ENCODE data around the gene CYP3A7.
"Not testable (repeated sequence)": the region's sequence is repeated elsewhere in the genome, so short reads cannot be mapped to it uniquely, and the experiment has no call there.

Gene CYP3A7

GRCh38 chr7:99740573-99741440 lies 5.8 kb upstream of the CYP3A7 start:
- DNase-seq = peak; percentile 18

GRCh38 chr7:99739699-99740572 lies 4.9 kb upstream of the CYP3A7 start:
- no peak for DNase-seq

DNA sequence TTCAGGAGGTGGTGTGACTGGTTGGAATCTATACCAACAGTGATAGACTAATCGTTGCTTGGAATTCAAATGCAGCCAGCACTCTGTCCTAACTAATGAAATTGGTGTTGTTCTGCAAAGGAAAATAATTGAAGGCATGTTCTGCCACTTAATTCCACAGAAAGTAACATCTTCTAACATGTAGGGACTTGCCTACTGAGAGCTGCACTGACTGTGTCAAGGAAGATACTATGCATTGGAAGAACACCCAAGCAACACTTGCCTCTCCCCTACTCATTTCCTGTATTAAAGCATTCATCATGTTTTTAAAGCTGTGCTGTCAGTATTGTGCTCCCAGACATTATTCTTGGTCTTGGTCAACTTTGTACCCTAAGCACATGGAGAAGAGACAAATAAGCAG lies 2.7 kb upstream of the CYP3A7 start:
- DNase-seq = no peak

- not testable (repeated sequence) for DNase-seq
These were observed 1.7 kb upstream of the CYP3A7 start for GRCh38 chr7:99736667-99737066.

GRCh38 chr7:99733448-99733847 lies 1.5 kb downstream of the CYP3A7 start:
- DNase-seq = peak; percentile 5

DNA sequence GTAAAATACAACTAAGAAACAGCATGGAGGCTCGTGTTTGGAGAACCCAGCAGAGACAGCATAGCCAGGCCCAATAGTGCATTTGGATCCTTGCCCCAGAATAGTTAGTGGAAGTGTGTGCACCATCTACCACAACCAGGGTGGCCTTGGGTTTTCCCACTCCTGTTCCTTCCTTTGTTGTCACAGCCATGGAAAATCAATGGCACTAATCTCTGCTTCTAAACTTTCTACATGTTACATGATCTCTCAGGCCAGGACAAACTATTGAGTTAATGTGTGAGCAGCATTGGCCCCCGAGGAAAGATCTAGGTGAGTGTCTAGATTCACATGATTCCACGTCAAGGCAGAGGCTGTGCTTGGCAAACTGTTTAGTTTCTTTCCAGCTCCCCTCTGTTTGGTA lies 2.0 kb downstream of the CYP3A7 start:
- no peak for DNase-seq

- peak; percentile 6 for DNase-seq
These were observed 3.2 kb downstream of the CYP3A7 start for GRCh38 chr7:99731638-99732374.

DNA sequence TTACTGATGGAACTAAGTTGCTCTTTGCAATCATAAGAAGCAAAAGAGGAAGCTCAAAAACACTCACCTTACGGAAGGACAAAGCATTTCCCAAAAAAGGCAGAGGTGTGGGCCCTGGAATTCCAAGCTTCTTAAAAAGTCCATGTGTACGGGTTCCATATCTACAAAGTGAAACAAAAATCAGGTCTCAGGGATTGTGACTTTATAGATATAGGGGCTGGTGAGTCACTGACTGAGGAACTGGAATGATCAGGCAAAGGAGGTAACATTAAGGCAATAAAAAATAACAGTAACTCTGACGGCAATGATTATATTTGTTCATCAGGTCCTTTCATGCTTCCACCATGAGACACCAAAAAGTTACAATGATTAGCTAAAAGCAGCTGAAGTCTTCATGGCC lies 4.0 kb downstream of the CYP3A7 start:
- DNase-seq = no peak

DNA sequence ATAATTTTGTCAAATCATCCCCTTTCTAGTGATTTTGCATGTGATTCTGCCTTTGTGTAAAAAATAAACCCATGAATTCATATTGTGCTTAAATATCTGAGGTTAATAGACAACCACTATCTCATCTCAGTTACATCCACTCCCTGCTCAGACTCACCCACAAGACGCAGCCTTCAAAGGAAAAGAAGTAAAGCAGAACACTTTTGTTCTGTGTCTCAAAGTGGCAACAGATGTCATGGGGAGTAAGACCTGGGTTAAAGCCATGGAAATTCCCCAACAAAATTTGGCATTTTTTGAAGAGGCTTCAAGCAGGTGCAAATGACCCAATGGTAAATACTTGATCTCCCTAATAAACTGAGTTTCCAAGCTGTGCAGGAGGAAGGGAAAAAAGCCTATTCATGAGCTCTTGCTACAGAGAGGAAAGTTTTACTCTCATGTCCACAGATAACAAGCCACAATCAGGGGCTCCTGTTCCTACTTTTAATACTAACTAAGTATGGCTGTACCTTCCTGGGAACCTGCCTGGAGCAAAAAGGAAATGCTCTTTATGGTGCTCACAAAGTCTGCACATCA lies 4.7 kb downstream of the CYP3A7 start:
- no peak for DNase-seq

GRCh38 chr7:99729486-99730237 lies 5.3 kb downstream of the CYP3A7 start:
- DNase-seq = no peak

- DNase-seq = no peak
These were observed 6.4 kb downstream of the CYP3A7 start for GRCh38 chr7:99728615-99729014.

DNA sequence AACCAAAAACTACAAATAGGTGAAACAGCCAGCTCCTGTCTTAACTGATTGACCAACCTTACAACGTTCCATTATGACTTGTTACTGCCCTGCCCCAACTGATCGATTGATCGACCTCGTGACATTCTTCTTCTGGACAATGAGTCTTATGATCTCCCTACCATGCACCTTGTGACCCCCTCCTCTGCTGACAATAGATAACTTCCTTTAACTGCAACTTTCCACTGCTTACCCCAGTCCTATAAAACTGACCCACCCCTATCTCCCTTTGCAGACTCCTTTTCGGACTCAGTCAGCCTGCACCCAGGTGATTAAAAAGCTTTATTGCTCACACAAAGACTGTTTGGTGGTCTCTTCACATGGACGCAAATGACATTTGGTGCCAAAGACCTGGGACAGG lies 11.8 kb downstream of the CYP3A7 start:
- not testable (repeated sequence) for DNase-seq

DNA sequence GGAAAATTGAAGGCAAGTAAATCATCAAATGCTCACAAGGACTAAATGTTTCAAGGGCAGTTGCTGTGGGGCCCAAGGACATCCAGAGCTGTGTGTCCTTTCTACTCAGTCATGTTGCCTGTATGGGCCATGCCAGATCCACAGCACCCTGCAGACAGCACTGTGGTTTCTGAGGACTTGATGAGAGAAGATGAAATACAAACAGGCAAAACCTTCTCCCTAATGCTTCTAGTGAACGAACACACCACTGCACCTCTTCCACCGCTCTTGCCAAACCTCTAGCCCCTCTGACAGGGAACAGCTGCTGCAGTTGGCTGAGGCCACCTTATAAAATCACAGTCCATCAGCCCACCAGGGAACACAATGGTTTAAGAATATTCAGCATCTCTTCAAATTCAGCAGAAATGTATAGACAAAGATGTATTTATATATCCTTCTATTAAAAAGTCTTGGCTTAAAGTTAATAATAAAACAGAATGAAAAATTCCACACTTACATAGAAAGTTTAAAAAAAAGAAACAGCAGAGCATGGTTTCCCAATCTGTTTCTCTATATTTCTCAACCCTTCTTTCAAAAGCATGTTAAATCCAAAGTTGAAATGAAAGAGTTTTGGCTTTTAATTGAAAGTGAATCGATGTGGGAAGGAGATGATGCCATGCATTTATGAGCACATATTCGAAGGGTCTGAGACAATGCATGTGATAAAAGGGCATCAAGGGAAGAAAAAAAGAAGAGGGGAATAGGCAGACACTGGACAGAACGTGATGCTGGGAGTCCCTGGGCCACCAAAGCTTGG lies 14.0 kb downstream of the CYP3A7 start:
- DNase-seq = no peak

DNA sequence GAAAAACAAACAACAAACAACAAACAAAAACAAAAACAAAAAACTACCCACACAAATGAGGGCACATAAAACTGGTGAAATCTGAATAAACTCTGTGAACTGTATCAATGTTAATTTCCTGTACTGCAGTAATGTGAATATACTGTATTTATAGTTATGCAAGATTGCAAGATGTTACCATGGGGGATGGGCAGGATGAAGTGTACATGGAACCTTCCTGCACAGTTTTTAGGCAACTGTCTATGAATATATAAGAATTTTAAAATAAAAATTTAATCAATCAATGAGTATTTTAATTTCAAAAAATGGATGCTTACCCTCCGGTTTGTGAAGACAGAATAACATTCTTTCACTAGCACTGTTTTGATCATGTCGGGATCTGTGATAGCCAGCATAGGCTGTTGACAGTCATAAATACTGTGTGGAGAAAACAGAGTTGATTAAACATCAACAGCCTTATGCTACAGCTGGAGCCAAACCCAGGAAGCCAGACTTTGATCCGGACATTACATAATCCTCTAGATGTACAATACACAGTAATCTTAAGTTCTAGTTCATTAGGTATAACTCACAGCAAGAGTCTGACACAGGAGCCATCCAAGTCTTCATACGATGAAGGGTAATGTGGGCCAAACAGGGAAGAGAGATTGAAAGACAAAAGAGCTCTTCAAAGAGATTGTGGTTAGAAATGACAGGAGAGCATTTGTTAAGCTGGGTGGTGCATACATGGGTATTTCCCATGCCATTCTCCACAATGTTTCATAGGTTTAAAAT lies 14.8 kb downstream of the CYP3A7 start:
- no peak for DNase-seq

DNA sequence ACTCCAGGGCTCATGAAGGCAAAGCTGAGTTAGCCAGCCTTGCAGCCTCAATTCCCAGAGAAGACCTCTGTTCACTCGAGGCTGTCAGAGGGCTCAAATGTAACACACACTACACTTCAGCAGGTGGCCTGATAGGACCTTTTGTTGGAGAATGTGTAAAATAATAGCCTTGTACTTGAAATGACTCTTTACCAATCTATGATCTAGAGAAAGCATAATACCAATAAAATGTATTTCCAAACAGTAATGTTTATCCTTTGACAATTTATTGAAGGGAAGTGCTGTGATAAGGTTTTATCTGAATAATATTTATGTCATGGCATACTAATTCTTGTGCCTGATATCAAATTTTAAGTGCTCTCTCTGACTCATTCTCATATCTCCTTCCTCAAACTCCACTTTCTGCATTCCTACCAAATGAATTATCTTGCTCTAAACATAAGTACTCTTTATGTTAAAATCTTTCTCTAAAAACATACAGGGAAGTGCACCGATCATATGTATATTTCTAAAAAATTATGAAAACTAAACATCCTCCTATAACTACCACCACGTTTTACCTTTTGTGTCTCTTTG lies 20.9 kb downstream of the CYP3A7 start:
- DNase-seq = no peak

GRCh38 chr7:99709838-99710578 lies 25.0 kb downstream of the CYP3A7 start:
- no peak for DNase-seq

DNA sequence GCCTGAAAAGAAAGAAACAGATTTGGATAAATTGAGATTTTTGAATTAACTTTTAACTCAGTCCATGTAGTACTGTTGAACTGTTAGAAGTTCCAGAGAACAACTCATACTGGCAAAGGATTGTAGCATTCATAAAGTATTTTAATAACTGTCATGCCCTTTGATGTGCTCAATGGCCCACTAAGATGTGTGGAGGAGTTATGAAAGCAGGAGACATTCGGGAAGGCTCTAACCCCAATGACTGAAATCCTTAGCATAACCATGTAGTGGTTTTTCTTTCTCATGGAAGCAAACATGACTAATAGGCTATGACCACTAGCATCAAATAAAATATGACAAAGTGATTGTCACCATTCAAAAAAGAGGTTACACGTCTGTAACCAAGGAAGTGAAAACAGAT lies 25.7 kb downstream of the CYP3A7 start:
- DNase-seq = no peak

DNA sequence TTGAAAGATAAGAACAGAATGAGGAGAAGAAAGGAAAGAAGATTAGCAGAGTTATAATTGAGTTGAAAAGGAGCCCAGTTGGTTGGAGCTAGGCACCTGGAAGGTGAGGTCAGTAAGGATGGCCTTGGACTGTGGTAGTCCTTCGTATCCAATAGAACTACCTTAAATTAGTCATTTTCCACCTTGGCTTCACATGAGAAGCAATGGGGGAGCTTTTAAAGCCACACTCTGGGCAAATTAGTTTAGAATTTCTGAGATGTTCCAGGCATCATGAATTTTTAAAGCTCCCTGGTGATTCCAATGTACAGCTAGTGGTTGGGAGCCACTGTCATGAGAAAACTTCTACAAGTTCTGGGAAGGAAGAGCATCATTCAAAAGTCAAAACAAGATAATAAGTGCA lies 27.9 kb downstream of the CYP3A7 start:
- no peak for DNase-seq

GRCh38 chr7:99699946-99700345 lies 35.0 kb downstream of the CYP3A7 start:
- no peak for DNase-seq
